Stimulated activated CD4-positive, alpha-beta T cell treated with anti-CD3 and anti-CD28 coated beads, Interleukin-2, amount 100 ng/mL, for 24 hours (primary cell): ENCODE measurements around the gene NANS.
A peak's percentile ranks its signal among the peaks of the same experiment; 100 is the strongest.
"Not testable (repeated sequence)": the region's sequence is repeated elsewhere in the genome, so short reads cannot be mapped to it uniquely, and the experiment has no call there.

Experiments used
- DNase-seq, 2 donors: peaks; one replicate each; pipeline ENCODE4 v3.0.0-alpha.2; 2020

NANS gene

GRCh38 chr9:98080326-98080725 lies 23.8 kb downstream of the NANS start:
- no peak for DNase-seq

DNA sequence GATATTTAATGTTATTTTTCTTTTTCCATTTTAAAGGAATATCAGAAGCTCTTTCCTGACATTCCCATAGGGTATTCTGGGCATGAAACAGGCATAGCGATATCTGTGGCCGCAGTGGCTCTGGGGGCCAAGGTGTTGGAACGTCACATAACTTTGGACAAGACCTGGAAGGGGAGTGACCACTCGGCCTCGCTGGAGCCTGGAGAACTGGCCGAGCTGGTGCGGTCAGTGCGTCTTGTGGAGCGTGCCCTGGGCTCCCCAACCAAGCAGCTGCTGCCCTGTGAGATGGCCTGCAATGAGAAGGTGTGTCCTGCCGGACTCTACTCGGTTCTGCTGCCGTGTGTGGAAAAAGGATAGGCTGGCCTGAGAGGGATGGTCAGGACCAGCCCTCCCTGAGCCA lies 24.2 kb downstream of the NANS start:
- DNase-seq = no peak

DNA sequence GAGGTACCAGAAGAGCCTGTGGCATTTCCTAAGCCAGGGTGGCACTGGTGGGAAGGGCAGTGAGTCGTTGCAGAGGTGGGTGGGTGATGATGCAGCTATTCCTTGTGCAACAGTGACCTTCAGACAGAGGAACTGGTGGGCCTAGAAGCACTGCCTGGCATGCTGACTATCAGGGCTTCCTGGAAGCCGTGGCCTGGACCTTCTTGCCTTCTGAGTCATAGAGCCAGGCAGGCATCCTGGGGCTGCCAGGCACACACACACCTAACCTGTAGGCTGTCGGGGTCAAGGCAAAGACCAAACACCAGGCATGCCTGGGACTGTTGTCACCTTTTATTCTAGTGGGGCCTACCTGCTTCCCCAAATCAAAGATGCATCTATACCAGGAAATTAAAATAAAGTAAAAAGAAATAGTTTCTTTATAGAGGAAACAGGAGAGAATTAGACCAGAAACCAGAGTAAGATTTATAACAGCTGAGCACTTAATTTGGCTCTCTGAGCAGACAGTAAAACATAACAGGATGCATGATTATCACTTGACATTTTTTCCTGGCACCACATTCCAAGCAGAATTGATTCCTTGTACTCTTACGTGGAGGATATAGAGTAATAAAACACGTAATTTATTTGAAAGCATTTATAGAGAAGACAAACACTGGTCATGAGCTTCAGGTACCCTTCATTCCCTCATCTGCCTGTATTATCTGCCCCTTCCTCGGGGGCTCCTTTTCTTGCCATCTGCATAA lies 25.1 kb downstream of the NANS start:
- peak; percentile 34 to 43 for DNase-seq

DNA sequence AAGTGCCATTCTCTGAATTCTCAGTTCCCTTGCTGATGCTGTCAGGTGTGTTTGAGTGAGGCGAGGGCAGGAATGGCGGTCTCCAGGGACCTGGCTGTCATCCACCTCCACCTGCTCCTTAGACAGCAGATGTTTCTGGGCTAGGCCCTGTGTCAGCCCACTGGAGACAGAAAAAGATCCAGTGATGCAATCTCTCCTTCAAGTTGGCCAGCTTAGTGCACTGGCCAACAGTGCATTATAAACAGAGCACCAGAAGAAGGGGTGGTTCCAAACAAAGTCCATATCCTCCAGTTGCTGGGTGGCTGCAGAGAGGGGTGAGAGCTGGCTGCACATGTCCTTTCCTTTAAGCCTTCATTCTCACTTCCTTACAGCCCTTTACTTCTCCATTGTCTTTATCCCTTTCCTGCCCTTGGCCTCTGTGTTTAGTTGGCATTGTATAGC lies 26.5 kb downstream of the NANS start:
- DNase-seq = no peak

DNA sequence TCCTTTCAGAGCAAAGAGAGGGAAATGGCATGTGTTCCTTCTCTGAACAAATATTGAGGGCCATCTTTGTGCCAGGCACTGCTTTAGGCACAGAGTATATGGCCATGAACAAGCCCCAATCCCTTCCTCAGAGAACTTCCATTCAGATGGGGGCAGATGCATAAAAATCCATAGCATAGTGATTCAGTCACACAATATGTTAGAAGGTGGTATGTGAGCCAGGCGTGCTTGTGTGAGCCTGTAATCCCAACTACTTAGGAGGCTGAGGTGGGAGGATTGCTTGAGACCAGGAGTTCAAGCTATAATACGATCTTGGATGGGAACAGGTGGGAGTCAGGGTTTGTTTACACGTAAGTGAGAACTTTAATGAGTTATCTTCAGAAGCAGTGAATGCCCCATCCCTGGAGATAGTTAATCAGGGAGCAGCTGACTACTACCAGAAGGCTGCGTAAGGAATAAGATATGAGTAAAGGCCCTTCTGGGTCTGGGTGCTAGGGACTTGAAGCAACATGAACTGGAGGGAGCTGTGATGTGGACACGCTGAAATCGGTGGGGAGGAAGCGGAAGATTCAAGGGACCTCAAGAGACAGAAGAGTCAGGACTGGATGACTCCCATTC lies 27.1 kb downstream of the NANS start:
- DNase-seq = no peak

DNA sequence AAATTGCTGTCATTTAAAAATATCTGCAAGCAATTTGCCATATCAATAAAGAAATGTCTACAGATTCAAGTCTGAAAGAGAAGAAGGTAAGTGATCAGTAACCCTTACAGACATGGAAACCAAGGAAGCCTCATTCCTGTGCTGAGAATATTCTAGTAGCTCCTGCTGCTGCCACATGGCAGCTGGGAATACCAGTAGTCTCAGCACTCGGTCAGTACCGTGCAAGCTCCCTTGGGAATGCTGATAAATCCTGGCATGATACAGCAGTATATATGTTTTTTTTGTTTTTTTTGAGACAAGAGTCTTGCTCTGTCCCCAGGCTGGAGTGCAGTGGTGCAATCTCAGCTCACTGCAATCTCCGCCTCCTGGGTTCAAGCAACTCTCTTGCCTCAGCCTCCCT lies 27.9 kb downstream of the NANS start:
- DNase-seq = no peak

- DNase-seq = no peak
These were observed 28.5 kb downstream of the NANS start for GRCh38 chr9:98085058-98085457.

- no peak for DNase-seq
These were observed 29.4 kb downstream of the NANS start for GRCh38 chr9:98085944-98086343.

DNA sequence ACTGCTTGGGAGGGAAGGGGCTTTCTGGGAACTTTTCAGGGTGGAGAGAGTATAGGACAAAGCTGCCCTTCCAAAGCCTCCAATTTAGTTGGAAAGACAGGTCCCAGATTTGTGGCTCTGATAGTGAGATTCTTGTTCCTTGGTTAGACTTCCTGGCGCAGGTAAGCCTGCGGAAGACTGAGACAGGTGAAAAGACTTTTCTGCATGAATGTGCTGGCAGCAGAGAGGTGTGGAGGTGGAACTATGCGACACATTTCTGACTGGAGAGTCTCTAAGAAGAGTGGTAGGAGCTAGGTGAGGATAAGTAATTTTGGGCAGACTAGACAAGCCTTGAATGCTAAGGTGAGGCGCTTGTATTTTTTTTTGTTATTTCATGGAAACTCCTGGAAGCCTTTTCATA lies 29.9 kb downstream of the NANS start:
- DNase-seq = no peak

- peak in 1 of 2 donors; percentile 46 for DNase-seq
These were observed 31.2 kb downstream of the NANS start for GRCh38 chr9:98087420-98088354.

GRCh38 chr9:98090674-98091073 lies 34.1 kb downstream of the NANS start:
- DNase-seq = not testable (repeated sequence)

- no peak for DNase-seq
These were observed 35.4 kb downstream of the NANS start for GRCh38 chr9:98091735-98092612.

GRCh38 chr9:98092613-98092931 lies 36.0 kb downstream of the NANS start:
- no peak for DNase-seq

GRCh38 chr9:98094316-98094715 lies 37.8 kb downstream of the NANS start:
- DNase-seq = no peak

DNA sequence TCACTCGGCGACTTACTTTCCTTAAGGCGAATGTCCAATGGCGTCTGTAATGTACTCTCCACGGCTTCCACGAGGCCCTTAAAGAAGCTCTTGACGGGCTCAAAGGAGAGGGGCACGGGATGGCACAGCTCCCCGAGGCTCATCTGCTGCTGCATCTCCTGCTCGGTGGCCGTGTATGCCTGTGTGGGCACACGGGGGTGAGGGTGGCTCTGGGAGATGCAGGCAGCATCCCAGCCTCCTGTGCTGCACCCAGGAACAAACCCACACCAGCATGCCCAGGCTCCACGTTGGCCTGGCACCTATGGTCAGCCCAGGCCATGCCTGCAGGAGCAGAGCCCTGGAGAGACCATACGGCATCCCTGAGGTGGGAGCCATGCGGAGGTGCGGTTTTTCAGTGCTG lies 38.3 kb downstream of the NANS start:
- no peak for DNase-seq

DNA sequence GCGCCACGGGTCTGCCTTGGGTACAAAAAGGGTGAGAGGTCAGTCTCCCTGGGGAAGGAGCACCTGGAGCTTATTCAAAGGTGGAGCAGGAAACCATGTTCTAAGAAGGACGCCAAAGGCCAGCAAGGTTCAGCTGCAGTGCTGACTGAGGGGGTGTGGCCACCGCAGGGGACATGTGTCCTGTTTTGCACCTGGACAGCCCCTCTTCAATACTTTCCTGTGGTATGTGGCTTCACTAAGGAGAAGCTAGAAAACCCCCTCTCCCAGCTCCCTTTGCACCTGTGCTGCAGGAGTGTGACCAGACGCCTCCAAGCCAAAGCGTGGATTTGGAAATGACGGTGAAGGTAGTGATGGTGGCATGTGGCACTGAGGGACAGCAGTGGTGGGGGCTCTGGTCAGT lies 38.9 kb downstream of the NANS start:
- DNase-seq = no peak

DNA sequence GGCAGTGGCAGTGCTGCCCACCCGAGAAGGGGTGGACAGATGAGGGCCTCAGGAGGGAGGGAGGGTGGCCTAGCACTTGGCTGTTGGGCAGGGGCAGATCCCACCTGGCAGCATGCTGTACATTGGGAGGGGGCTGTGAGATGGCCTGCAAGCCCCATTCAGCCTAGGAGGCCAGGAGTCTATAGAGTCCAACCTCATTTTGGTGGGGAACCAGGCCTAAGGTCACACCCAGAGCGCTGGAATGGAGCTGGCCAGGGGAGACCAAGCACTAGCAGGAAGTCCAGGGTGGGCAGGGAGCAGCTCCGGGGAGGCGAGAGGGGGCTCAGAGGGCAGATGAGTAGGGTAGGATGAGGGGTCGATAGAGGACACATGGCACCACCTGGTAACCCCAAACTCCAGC lies 39.6 kb downstream of the NANS start:
- no peak for DNase-seq

DNA sequence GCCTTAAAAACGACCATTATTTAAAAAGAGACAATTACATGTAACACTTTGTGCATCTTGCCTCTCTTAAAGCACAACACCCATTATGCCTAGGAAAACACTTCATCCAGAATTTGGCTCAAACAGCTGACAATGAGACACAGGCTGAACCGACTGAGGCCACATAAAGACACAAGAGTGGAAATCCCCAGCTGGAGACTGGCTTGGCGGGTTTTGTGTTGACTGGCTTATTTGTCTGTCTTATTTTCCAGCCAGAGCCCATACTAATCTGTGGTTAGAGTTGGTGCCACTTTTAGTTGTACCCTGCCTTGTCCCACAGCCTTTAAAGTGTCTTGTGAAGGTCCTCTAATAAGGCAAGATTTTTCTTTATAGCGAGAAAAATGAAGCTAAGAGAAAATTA lies 41.3 kb downstream of the NANS start:
- DNase-seq = peak in 1 of 2 donors; percentile 48

DNA sequence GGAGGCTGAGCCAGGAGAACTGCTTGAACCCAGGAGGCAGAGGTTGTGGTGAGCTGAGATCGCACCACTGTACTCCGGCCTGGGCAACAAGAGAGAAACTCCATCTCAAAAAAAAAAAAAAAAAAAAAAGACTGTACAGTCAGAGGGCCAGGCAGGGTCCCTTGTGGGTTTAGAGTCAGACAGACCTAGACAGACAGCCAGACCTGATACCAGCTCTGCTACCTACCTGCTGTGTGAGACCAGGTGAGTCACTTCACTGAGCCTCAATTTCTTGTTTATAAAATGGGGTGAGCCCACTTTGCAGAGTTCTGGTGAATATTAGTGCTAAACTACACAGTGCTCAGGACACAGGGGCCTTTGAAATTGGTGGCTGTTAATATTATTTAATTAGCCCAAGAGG lies 42.8 kb downstream of the NANS start:
- no peak for DNase-seq

DNA sequence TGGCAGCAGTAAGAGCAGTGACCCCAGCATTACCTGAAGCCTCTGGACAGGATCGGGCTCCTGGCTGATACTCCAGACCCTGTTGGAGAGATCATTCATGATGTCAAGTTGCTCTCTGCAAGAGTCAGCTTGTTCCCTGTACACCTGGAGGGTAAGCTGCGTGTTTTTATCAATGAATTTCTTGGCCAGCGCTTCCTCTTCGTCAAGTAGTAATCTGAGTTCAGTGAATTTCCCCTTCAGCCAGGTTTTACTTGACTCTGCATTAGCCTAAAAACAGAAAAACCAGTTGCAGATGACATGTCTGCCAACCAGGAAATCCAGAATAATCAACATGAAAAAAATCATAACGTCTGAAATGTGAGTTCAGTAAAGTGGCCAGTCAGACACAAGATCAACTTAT lies 43.4 kb downstream of the NANS start:
- DNase-seq = no peak

GRCh38 chr9:98100456-98100855 lies 43.9 kb downstream of the NANS start:
- DNase-seq = no peak

DNA sequence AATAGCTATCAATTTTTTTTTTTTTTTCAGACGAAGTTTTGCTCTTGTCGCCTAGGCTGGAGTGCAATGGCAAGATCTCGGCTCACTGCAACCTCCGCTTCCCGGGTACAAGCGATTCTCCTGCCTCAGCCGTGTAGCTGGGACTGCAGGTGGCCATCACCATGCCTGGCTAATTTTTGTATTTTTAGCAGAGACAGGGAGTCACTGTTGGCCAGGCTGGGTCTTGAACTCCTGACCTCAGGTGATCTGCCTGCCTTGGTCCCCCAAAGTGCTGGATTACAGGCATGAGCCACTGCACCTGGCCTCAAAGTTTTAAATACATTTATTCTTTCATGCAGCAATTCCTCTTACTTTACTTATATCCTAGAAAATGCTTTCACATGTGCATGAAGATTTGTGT lies 44.9 kb downstream of the NANS start:
- no peak for DNase-seq

DNA sequence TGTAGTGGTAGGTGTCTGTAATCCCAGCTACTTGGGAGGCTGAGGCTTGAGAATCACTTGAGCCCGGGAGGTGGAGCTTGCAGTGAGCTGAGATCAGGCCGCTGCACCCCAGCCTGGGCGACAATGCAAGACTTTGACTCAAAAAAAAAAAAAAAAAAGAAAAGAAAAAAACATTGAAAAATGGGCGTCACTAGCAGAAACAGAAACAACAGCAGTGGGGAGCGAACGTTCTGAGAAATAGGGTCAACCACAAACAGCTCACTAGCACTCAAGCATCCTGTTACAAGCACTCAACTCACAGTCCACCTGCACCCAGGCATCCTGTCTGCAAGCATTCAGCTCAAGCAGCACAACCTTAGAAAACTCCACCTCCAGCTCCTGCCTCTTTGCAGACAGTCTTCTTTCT lies 45.3 kb downstream of the NANS start:
- peak; percentile 66 to 73 for DNase-seq
